ENCODE measurements around the gene GMPPA. TPM values are rescaled to one million over a fixed set of nuclear protein-coding genes. Genes with fewer than 3 reads are reported as not detected.

The GMPPA gene
- total and polyA plus RNA-seq, 8 donors = 16.5 to 185 (median 32.5) TPM

DNA sequence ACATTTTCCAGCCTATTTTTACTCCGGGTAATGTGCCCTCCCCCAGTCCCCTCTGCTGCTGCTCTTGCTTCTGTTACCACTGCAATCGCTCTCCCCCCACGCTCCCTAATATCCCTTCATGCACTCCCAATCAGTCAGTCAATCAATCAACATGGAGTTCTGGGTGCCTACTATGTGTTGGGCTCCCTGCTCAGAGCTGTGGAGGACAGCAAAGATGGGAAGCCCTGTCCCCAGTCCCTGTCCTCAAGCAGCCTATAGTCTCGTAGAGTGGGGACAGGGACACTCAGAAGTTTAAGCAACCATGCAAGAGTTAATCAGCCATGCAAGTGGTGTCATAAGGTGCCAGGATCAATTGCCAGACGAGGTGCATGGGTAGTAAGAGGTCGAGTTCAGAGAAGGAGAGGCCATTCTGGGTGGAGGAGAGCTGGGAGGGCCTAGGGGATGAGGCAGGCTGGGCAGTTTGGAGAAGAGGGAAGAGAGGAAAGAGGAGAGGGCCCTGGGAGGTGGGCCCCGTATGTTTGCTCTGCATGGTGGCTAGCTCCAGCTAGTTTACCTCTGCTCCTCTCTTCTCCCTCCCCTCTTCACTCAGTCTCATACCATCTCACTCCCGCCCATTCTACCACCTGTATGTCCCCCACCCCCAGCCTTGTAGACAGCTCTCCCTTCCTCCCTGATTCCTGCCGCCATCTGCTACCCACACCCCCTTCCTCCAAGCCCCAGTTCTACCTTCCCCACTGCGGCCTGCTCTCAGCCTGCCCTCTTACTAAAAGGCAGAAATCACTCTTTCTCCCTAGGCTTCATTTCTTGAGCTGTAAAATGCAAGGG is 19.5 kb downstream of the GMPPA start:
- Histone ChIP-seq H3K9me3 (no peaks in the 10 kb centered on the region), H3K27ac (no peak overlapping the region), H3K4me3 (no peak overlapping the region), H3K4me1 (peaks cover 13 to 32% (median 30%) of the 10 kb centered on the region in 4 donors), H3K27me3 (peaks cover 0 to 94% (median 78%) of the 10 kb centered on the region in 3 donors), H3K36me3 (no peaks in the 10 kb centered on the region)
- intact Hi-C loops (cut with DNase I; ENCODE audit: low total_unique reads) = no loop called here
- no peak for DNase-seq
- TF ChIP-seq, protein P1, sequence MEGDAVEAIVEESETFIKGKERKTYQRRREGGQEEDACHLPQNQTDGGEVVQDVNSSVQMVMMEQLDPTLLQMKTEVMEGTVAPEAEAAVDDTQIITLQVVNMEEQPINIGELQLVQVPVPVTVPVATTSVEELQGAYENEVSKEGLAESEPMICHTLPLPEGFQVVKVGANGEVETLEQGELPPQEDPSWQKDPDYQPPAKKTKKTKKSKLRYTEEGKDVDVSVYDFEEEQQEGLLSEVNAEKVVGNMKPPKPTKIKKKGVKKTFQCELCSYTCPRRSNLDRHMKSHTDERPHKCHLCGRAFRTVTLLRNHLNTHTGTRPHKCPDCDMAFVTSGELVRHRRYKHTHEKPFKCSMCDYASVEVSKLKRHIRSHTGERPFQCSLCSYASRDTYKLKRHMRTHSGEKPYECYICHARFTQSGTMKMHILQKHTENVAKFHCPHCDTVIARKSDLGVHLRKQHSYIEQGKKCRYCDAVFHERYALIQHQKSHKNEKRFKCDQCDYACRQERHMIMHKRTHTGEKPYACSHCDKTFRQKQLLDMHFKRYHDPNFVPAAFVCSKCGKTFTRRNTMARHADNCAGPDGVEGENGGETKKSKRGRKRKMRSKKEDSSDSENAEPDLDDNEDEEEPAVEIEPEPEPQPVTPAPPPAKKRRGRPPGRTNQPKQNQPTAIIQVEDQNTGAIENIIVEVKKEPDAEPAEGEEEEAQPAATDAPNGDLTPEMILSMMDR (IDR thresholded peaks at IDR 0.05) = no peak
- TF ChIP-seq EP300 (IDR thresholded peaks at IDR 0.05) = no peak
- no peak for TF ChIP-seq POLR2A (IDR thresholded peaks at IDR 0.05)
- no peak for TF ChIP-seq POLR2AphosphoS5 (IDR thresholded peaks at IDR 0.05)
- WGBS, 5 donors = 53 to 61% (median 55%) methylated on average over 10 of the region's 10 CpGs

DNA sequence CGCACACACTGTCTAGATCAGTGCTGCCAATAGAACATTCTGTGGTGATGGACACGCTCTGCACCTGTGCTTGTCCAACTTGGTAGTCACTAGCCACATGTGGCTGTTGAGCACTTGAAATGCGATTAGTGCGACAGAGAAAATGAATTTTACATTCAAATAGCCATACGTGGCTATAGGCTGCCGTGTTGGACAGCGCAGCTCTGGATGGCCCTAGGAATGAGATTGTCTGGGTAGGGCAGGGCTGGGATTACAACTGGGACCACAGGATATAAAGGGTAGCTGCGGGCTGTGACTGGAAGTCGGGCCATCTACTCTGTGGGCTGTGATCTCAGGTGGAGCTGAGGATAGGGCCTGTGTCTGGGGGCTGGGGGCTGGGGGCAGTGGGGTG is 20.8 kb downstream of the GMPPA start:
- Histone ChIP-seq H3K27me3 (peaks cover 0 to 94% (median 77%) of the 10 kb centered on the region in 3 donors), H3K36me3 (no peaks in the 10 kb centered on the region), H3K27ac (no peak overlapping the region), H3K4me1 (peaks cover 14 to 26% (median 24%) of the 10 kb centered on the region in 4 donors), H3K9me3 (no peaks in the 10 kb centered on the region), H3K4me3 (no peak overlapping the region)
- WGBS, 5 donors = 83 to 88% (median 86%) methylated on average over 9 of the region's 9 CpGs
- TF ChIP-seq POLR2AphosphoS5 (IDR thresholded peaks at IDR 0.05) (no peak), EP300 (IDR thresholded peaks at IDR 0.05) (no peak), POLR2A (IDR thresholded peaks at IDR 0.05) (no peak)
- TF ChIP-seq, protein P1 (IDR thresholded peaks at IDR 0.05) = no peak
- intact Hi-C loops (cut with DNase I; ENCODE audit: low total_unique reads) = no loop called here
- no peak for DNase-seq

DNA sequence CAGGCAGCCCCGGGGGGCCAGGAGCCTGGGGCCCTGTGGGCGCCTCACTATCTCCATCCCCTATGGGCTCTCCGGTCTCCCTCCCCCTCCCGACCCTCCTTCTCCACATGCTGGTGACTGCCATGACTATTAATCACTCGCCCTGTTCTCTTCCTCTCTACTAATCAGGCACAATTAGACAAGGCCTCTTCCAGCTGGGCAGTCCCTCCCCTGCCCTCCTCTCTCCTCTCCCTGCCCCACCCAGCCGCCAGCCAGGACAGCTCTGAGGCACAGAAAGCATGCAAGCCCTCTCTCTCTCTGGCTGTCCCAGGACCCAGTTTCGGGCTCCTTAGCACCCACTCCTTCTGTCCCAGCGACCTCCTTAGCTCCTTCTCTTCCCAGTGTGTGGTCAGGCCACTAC is 21.4 kb downstream of the GMPPA start:
- peaks cover 0 to 94% (median 72%) of the 10 kb centered on the region in 3 donors for H3K27me3 ChIP-seq
- intact Hi-C loops (cut with DNase I; ENCODE audit: low total_unique reads) = no loop called here
- DNase-seq = no peak
- H3K36me3 ChIP-seq = no peaks in the 10 kb centered on the region
- H3K4me1 ChIP-seq = peaks cover 14 to 25% (median 22%) of the 10 kb centered on the region in 4 donors
- TF ChIP-seq POLR2AphosphoS5 (IDR thresholded peaks at IDR 0.05) (no peak), POLR2A (IDR thresholded peaks at IDR 0.05) (no peak), EP300 (IDR thresholded peaks at IDR 0.05) (no peak)
- TF ChIP-seq, protein P1 (IDR thresholded peaks at IDR 0.05) = no peak
- WGBS, 5 donors = 47 to 65% (median 54%) methylated on average over 8 of the region's 8 CpGs
- H3K9me3 ChIP-seq = no peaks in the 10 kb centered on the region
- no peak overlapping the region for H3K27ac ChIP-seq
- no peak overlapping the region for H3K4me3 ChIP-seq

DNA sequence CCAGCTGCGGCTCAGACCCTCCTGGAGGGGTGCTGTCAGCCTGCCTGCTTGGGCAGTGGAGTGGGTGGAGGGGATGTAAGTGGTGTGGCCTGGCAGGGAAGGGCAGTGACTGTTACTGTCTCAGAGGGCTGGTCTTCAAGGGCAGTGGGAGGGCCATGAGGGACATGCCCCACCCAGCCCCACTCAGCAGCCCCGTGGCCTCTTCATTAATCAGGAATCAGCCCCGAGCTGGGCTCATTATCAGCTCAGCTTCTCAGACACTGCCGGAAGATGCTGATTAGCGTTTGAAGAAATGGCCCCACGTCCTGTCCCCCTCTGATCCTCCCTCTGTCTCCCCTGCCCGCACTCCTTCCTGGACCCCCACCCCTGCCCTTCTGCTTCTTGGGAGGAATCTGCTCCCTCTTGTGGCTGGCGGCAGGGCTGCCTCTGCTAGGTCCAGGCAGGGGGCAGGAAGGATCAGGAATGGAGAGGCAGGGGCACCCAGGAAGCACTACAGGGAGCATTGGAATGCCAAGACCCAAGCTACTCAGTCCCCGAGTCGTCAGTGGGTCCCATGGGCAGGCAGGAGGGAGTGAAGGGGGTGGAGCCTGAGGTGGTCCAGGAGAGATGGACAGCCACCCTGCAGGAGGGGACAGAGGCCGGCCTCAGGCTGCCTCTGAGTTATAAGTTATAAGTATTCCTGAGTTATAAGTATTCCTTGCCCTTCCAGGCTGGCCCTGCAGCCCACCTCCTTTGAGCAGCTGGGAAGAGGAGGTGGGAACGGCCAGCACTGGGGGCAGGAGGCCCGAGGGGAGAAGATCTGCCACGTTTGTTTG is 22.6 kb downstream of the GMPPA start:
- TF ChIP-seq POLR2AphosphoS5 (IDR thresholded peaks at IDR 0.05) (no peak), EP300 (IDR thresholded peaks at IDR 0.05) (no peak)
- TF ChIP-seq, protein P1 (IDR thresholded peaks at IDR 0.05) = peak in 5 of 7 experiments; percentile 20 to 51 (median 39)
- no peak overlapping the region for H3K4me3 ChIP-seq
- H3K36me3 ChIP-seq = no peaks in the 10 kb centered on the region
- H3K9me3 ChIP-seq = no peaks in the 10 kb centered on the region
- H3K27me3 ChIP-seq = peaks cover 0 to 94% (median 70%) of the 10 kb centered on the region in 3 donors
- peaks cover 14 to 25% (median 22%) of the 10 kb centered on the region in 4 donors for H3K4me1 ChIP-seq
- DNase-seq = peak in 1 of 2 donors; percentile 81
- 10 to 15% (median 10%) methylated on average over 11 to 14 of the region's 14 CpGs for WGBS, 5 donors
- intact Hi-C loops (cut with DNase I; ENCODE audit: low total_unique reads) = no loop called here
- peak overlapping the region in 3 of 5 donors; percentile 22 to 69 (median 58) for H3K27ac ChIP-seq

Data from stomach (tissue), 9 donors.